ENCODE data around the gene AIF1L.

- TF ChIP-seq CTCF (IDR thresholded peaks at IDR 0.05; ENCODE audit: insufficient read depth, low read length, poor library complexity, severe bottlenecking) (no peak), EZH2phosphoT487 (conservative IDR thresholded peaks at IDR 0.05; ENCODE audit: low read length) (no peak)
Observed at GRCh38 chr9:131126059-131126426, 29.7 kb downstream of the AIF1L start.
